ENCODE data around the gene ZNF280D.

ZNF280D gene

GRCh38 chr15:56628893-56629532, 104.3 kb downstream of the ZNF280D start:
- DNase-seq (ENCODE audit: low read depth): no peak

GRCh38 chr15:56619887-56620286, 113.4 kb downstream of the ZNF280D start:
- no peak for DNase-seq (ENCODE audit: low read depth)

GRCh38 chr15:56617628-56618027, 115.7 kb downstream of the ZNF280D start:
- no peak for DNase-seq (ENCODE audit: low read depth)

GRCh38 chr15:56616551-56616950, 116.8 kb downstream of the ZNF280D start:
- DNase-seq (ENCODE audit: low read depth): no peak

GRCh38 chr15:56613811-56614210, 119.5 kb downstream of the ZNF280D start:
- no peak for DNase-seq (ENCODE audit: low read depth)

- DNase-seq (ENCODE audit: low read depth): no peak
Measured at GRCh38 chr15:56608993-56609392, 124.3 kb downstream of the ZNF280D start.

- no peak for DNase-seq (ENCODE audit: low read depth)
Measured at GRCh38 chr15:56608140-56608778, 125.0 kb downstream of the ZNF280D start.

- DNase-seq (ENCODE audit: low read depth): no peak
Measured at GRCh38 chr15:56602253-56602652, 131.1 kb downstream of the ZNF280D start.

- no peak for DNase-seq (ENCODE audit: low read depth)
Measured at GRCh38 chr15:56600380-56600779, 132.9 kb downstream of the ZNF280D start.

GRCh38 chr15:56598991-56599390, 134.3 kb downstream of the ZNF280D start:
- no peak for DNase-seq (ENCODE audit: low read depth)

- no peak for DNase-seq (ENCODE audit: low read depth)
Measured at GRCh38 chr15:56587686-56588085, 145.6 kb downstream of the ZNF280D start.

- DNase-seq (ENCODE audit: low read depth): no peak
Measured at GRCh38 chr15:56586206-56586605, 147.1 kb downstream of the ZNF280D start.

GRCh38 chr15:56582785-56583184, 150.5 kb downstream of the ZNF280D start:
- no peak for DNase-seq (ENCODE audit: low read depth)
